Measurements from ENCODE around the gene DLG2. TPM values are rescaled to one million over a fixed set of nuclear protein-coding genes. Genes with fewer than 3 reads are reported as not detected.

Gene DLG2
- total RNA-seq, 1 experiment from 2014 or later = 17.5 TPM

- TF ChIP-seq FOXP4 (CRISPR knock-in tag; IDR thresholded peaks at IDR 0.05) = no peak
Observed at GRCh38 chr11:84581083-84581482, 1046.1 kb downstream of the DLG2 start (continued).

DNA sequence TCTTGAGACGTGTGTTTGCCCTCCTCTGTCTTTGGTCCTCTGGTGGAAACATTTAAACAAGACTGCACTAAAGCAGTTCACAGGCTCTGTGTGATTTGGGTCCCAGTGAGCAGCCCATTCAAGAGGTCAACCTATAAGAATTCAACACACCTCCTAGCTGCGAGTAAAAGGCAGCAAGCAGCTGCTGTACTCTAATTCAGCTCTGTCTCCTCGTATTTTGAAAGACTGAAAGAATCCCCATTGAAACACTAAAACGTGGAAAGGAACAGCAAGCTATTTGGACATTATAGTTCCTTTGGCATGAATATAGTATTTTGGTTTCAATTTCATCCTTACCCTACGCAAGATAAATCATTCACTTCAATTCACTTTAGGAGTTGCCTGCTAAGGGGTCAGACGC lies 1046.7 kb downstream of the DLG2 start:
- H3K27me3 Mint-ChIP-seq (ENCODE audit: low read depth) = no peaks in the 10 kb centered on the region; the same call in 1 of the 2 replicates
- ATAC-seq = peak; percentile 89
- POLR2A ChIA-PET = no interaction called here
- CTCF ChIA-PET = interaction anchor here (0.6 to 1.9 kb wide), 4 partner anchors 16 to 246 kb away, joined by 4 to 7 read pairs (median 5); no protein-coding TSS in a partner anchor
- no peak overlapping the region for H3K4me3 Mint-ChIP-seq
- no peak overlapping the region for H3K27ac Mint-ChIP-seq
- H3K9me3 Mint-ChIP-seq = peaks cover 19% of the 10 kb centered on the region
- H3K36me3 Mint-ChIP-seq = peaks cover 12% of the 10 kb centered on the region
- DNase-seq (ENCODE audit: low spot score) = no peak
- TF ChIP-seq, protein P1, sequence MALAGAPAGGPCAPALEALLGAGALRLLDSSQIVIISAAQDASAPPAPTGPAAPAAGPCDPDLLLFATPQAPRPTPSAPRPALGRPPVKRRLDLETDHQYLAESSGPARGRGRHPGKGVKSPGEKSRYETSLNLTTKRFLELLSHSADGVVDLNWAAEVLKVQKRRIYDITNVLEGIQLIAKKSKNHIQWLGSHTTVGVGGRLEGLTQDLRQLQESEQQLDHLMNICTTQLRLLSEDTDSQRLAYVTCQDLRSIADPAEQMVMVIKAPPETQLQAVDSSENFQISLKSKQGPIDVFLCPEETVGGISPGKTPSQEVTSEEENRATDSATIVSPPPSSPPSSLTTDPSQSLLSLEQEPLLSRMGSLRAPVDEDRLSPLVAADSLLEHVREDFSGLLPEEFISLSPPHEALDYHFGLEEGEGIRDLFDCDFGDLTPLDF (CRISPR knock-in tag; IDR thresholded peaks at IDR 0.05) = no peak
- TF ChIP-seq NR2C2 (CRISPR knock-in tag; IDR thresholded peaks at IDR 0.05) (no peak), JUN (CRISPR knock-in tag; IDR thresholded peaks at IDR 0.05) (no peak)
- TF ChIP-seq, protein P2, sequence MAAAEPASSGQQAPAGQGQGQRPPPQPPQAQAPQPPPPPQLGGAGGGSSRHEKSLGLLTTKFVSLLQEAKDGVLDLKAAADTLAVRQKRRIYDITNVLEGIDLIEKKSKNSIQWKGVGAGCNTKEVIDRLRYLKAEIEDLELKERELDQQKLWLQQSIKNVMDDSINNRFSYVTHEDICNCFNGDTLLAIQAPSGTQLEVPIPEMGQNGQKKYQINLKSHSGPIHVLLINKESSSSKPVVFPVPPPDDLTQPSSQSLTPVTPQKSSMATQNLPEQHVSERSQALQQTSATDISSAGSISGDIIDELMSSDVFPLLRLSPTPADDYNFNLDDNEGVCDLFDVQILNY (CRISPR knock-in tag; IDR thresholded peaks at IDR 0.05) = no peak
- peaks cover 7% of the 10 kb centered on the region for H3K4me1 Mint-ChIP-seq

DNA sequence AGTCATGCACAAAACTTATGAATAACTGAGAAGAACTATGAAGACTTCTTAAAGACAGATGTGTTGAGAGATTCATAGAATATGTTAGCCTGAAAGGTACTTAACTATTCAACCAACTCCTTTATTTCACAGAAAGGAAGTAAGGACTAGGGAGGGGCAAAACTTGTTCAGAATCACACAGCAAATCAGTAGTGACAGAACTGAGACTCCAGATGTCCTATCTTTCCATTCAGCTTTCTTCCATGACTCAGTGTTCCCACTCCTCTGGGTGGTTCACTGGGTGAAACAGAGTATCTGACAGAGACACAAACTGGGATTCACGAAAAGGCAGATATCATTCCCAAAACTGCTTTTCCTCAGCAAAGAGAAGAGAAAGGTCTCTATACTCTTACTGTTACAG lies 1053.3 kb downstream of the DLG2 start:
- no peak overlapping the region for H3K27ac Mint-ChIP-seq
- no peaks in the 10 kb centered on the region; the same call in 1 of the 2 replicates for H3K27me3 Mint-ChIP-seq (ENCODE audit: low read depth)
- CTCF ChIA-PET = interaction anchor here (2.1 kb wide), 1 partner anchor 9 kb away, joined by 6 read pairs; no protein-coding TSS in a partner anchor
- peaks cover 12% of the 10 kb centered on the region for H3K36me3 Mint-ChIP-seq
- no peak for TF ChIP-seq JAZF1 (CRISPR knock-in tag; IDR thresholded peaks at IDR 0.05)
- ATAC-seq (no peak), DNase-seq (ENCODE audit: low spot score) (no peak)
- H3K4me1 Mint-ChIP-seq = no peaks in the 10 kb centered on the region; the same call in 1 of the 2 replicates
- peaks cover 19% of the 10 kb centered on the region for H3K9me3 Mint-ChIP-seq
- POLR2A ChIA-PET = no interaction called here
- no peak overlapping the region for H3K4me3 Mint-ChIP-seq

DNA sequence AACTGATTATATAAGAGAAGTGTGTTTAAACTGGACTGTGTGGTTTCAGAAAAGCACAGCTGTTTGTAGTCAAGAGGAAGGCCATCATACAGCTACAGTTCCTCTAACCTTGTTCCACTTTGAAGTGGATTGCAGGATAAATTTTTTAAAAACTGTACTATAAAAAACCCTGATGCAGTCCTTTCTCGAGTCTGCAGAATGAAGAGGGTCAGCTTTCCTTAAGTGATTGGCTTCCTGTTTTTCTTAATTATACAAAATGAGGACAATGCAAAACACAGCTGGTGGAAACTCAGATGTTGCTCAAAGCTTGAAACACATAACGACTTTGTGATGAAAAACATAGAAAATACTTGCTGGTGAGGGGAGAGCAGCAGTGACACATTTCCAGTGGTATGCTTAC lies 1060.5 kb downstream of the DLG2 start:
- POLR2A ChIA-PET = no interaction called here

More for the DNA sequence above, 1060.5 kb downstream of the DLG2 start:
- TF ChIP-seq, protein P3, sequence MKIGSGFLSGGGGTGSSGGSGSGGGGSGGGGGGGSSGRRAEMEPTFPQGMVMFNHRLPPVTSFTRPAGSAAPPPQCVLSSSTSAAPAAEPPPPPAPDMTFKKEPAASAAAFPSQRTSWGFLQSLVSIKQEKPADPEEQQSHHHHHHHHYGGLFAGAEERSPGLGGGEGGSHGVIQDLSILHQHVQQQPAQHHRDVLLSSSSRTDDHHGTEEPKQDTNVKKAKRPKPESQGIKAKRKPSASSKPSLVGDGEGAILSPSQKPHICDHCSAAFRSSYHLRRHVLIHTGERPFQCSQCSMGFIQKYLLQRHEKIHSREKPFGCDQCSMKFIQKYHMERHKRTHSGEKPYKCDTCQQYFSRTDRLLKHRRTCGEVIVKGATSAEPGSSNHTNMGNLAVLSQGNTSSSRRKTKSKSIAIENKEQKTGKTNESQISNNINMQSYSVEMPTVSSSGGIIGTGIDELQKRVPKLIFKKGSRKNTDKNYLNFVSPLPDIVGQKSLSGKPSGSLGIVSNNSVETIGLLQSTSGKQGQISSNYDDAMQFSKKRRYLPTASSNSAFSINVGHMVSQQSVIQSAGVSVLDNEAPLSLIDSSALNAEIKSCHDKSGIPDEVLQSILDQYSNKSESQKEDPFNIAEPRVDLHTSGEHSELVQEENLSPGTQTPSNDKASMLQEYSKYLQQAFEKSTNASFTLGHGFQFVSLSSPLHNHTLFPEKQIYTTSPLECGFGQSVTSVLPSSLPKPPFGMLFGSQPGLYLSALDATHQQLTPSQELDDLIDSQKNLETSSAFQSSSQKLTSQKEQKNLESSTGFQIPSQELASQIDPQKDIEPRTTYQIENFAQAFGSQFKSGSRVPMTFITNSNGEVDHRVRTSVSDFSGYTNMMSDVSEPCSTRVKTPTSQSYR (CRISPR knock-in tag; IDR thresholded peaks at IDR 0.05) = no peak
- TF ChIP-seq, protein P4, sequence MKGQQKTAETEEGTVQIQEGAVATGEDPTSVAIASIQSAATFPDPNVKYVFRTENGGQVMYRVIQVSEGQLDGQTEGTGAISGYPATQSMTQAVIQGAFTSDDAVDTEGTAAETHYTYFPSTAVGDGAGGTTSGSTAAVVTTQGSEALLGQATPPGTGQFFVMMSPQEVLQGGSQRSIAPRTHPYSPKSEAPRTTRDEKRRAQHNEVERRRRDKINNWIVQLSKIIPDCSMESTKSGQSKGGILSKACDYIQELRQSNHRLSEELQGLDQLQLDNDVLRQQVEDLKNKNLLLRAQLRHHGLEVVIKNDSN (CRISPR knock-in tag; IDR thresholded peaks at IDR 0.05) = no peak
- TF ChIP-seq TEAD4 (CRISPR knock-in tag; IDR thresholded peaks at IDR 0.05) (no peak), ZMAT4 (CRISPR knock-in tag; IDR thresholded peaks at IDR 0.05) (no peak), ZNF532 (CRISPR knock-in tag; IDR thresholded peaks at IDR 0.05; ENCODE audit: borderline replicate concordance) (no peak), TEAD1 (CRISPR knock-in tag; IDR thresholded peaks at IDR 0.05) (no peak), ATF3 (CRISPR knock-in tag; conservative IDR thresholded peaks at IDR 0.05) (no peak), TP53 (CRISPR knock-in tag; IDR thresholded peaks at IDR 0.05) (no peak), GABPB1 (CRISPR knock-in tag; IDR thresholded peaks at IDR 0.05) (no peak)
- no peaks in the 10 kb centered on the region for H3K9me3 Mint-ChIP-seq
- H3K27me3 Mint-ChIP-seq (ENCODE audit: low read depth) = no peaks in the 10 kb centered on the region
- H3K4me1 Mint-ChIP-seq = peaks cover 20% of the 10 kb centered on the region
- H3K36me3 Mint-ChIP-seq = no peaks in the 10 kb centered on the region
- H3K4me3 Mint-ChIP-seq = no peak overlapping the region
- H3K27ac Mint-ChIP-seq = peak overlapping the region; percentile 35; the same call in 1 of the 2 replicates
- CTCF ChIA-PET = interaction anchor here (0.7 to 2.1 kb wide), 4 partner anchors 8 to 176 kb away, joined by 3 to 10 read pairs (median 4); no protein-coding TSS in a partner anchor
- ATAC-seq (no peak), DNase-seq (ENCODE audit: low spot score) (no peak)

Data from WTC11 (cell line).